Measurements from ENCODE around the gene B4GALT2.

GRCh38 chr1:44016890-44017400, 37.9 kb downstream of the B4GALT2 start:
- no peak for TF ChIP-seq POLR2A (IDR thresholded peaks at IDR 0.05; ENCODE audit: low read length)
- no peak for TF ChIP-seq GATA1 (IDR thresholded peaks at IDR 0.05; ENCODE audit: low read depth, low read length)
